SU-DHL-6 (cell line): ENCODE data around the gene RAB11FIP2.

Source experiments
- H2AFZ ChIP-seq: fragments of 200-600 bp; sonication (generic); 2 replicates; pipeline ENCODE4 v1.6.1; 2014; ENCODE audit warnings: low read depth, mild to moderate bottlenecking, moderate library complexity, mixed read lengths, antibody characterized with exemption, low read length; ENCODE audit not compliant: severe bottlenecking
- H3F3A ChIP-seq: fragments of 200-600 bp; shearing (Covaris generic); 2 replicates; pipeline ENCODE4 v1.6.0; 2016; ENCODE audit warnings: antibody characterized with exemption, mild to moderate bottlenecking; ENCODE audit not compliant: insufficient read depth
- H3K27ac ChIP-seq: fragments of 200-600 bp; sonication (generic); 2 replicates; pipeline ENCODE4 v1.5.1; 2016; ENCODE audit warnings: low read depth, mild to moderate bottlenecking, low read length, moderate library complexity, mixed read lengths
- H3K27me3 ChIP-seq: fragments of 200-600 bp; sonication (generic), shearing (Covaris generic); 2 replicates; pipeline ENCODE4 v1.6.0; 2014; ENCODE audit warnings: mild to moderate bottlenecking, low read length
- H3K36me3 ChIP-seq: fragments of 200-600 bp; sonication (generic); 2 replicates; pipeline ENCODE4 v1.6.1; 2014; ENCODE audit warnings: mild to moderate bottlenecking, low read length, mixed read lengths
- H3K4me2 ChIP-seq: fragments of 300-600, 200-600 bp; shearing (Covaris generic), sonication (generic); 2 replicates; pipeline ENCODE4 v1.6.0; 2014; ENCODE audit warnings: low read length, low read depth, mild to moderate bottlenecking; ENCODE audit not compliant: poor library complexity, severe bottlenecking
- H3K4me3 ChIP-seq: fragments of 200-600 bp; sonication (generic); 2 replicates; pipeline ENCODE4 v1.5.1; 2014; ENCODE audit warnings: antibody characterized with exemption, low read length, mild to moderate bottlenecking, mixed read lengths; ENCODE audit not compliant: insufficient read depth, poor library complexity, severe bottlenecking
- H3K79me2 ChIP-seq: fragments of 200-600 bp; sonication (generic); 2 replicates; pipeline ENCODE4 v1.6.1; 2014; ENCODE audit warnings: mild to moderate bottlenecking, low read length, moderate library complexity; ENCODE audit not compliant: insufficient read depth
- H3K9ac ChIP-seq: fragments of 200-600 bp; sonication (generic); 2 replicates; pipeline ENCODE4 v1.7.0; 2014; ENCODE audit warnings: mild to moderate bottlenecking, low read length
- H3K9me2 ChIP-seq: fragments of 200-600 bp; sonication (generic); replicated peaks from 2 replicates; pipeline ENCODE4 v1.6.1; 2014; ENCODE audit warnings: low read length; ENCODE audit not compliant: insufficient read depth
- H3K9me3 ChIP-seq: fragments of 200-600 bp; sonication (generic); 2 replicates; pipeline ENCODE4 v1.6.1; 2014; ENCODE audit warnings: low read length, mixed read lengths; ENCODE audit not compliant: insufficient read depth
- H4K20me1 ChIP-seq: fragments of 200-600 bp; sonication (generic); 2 replicates; pipeline ENCODE4 v1.6.1; 2014; ENCODE audit warnings: low read depth, mild to moderate bottlenecking, antibody characterized with exemption, low read length, moderate library complexity, mixed read lengths
- CTCF ChIP-seq: fragments of 200-600 bp; sonication (generic); IDR thresholded peaks from one replicate; pipeline ENCODE4 v1.5.1; 2017; ENCODE audit warnings: antibody characterized with exemption, mild to moderate bottlenecking, low read length, moderate library complexity; ENCODE audit not compliant: insufficient read depth, poor library complexity, severe bottlenecking
- EZH2phosphoT487 ChIP-seq: fragments of 200-600 bp; sonication (generic), shearing (Covaris generic); conservative IDR thresholded peaks from 2 replicates; pipeline ENCODE4 v1.6.1; 2018; ENCODE audit warnings: mild to moderate bottlenecking, antibody characterized with exemption, low read length, moderate library complexity, mixed read lengths

RAB11FIP2 gene

DNA sequence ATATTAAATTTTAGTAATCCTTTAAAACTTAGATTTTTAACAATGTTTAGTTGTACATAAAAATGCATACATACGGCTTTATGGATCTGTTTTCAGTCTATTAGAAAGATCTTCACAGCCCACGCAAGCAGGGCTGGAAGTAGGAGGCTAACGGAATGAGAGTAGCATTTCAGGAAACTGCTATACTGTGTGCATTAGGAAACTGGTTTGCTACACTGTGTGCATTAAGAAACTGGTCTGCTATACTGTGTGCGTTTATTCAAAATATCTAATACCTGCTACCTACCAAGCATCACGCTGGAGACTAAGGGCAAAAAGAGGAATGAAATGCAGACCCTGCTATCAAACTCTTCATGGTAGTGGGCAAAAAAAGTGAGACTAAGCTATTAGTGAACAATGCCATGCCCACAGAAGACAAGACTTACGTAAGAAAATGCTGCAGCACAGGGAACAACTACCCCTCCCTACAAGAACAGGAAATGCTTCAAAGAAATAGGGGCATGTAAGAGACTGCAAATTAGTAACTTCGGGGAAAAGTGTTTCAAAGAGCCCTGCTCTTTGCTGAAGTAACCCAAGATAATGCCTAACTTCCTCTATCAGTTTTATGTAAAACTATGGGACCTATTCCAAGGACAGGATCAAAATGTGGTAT is 11.3 kb downstream of the RAB11FIP2 start:
- no peaks in the 10 kb centered on the region for H4K20me1 ChIP-seq
- TF ChIP-seq EZH2phosphoT487 (no peak), CTCF (no peak)
- no peak overlapping the region for H2AFZ ChIP-seq
- H3K9me3 ChIP-seq = no peaks in the 10 kb centered on the region
- H3K4me2 ChIP-seq = no peak overlapping the region
- no peak overlapping the region for H3K27ac ChIP-seq
- H3K27me3 ChIP-seq = no peaks in the 10 kb centered on the region
- H3K9me2 ChIP-seq = no peaks in the 10 kb centered on the region
- H3F3A ChIP-seq = no peaks in the 10 kb centered on the region
- H3K4me3 ChIP-seq = no peak overlapping the region
- H3K79me2 ChIP-seq = no peaks in the 10 kb centered on the region
- no peak overlapping the region for H3K9ac ChIP-seq
- H3K36me3 ChIP-seq = no peaks in the 10 kb centered on the region

- H3K27ac ChIP-seq = no peak overlapping the region
- no peaks in the 10 kb centered on the region for H3K27me3 ChIP-seq
- no peaks in the 10 kb centered on the region for H3K9me2 ChIP-seq
- no peaks in the 10 kb centered on the region for H3K9me3 ChIP-seq
- no peak overlapping the region for H3K9ac ChIP-seq
- H3F3A ChIP-seq = no peaks in the 10 kb centered on the region
- no peak overlapping the region for H3K4me2 ChIP-seq
- no peak overlapping the region for H2AFZ ChIP-seq
- H3K36me3 ChIP-seq = no peaks in the 10 kb centered on the region
- no peaks in the 10 kb centered on the region for H3K79me2 ChIP-seq
- no peaks in the 10 kb centered on the region for H4K20me1 ChIP-seq
- no peak overlapping the region for H3K4me3 ChIP-seq
- TF ChIP-seq CTCF = no peak
- TF ChIP-seq EZH2phosphoT487 = no peak
Observed at GRCh38 chr10:118034791-118035261, 11.9 kb downstream of the RAB11FIP2 start.

- Histone ChIP-seq H3K9ac (no peak overlapping the region), H2AFZ (no peak overlapping the region), H3K9me3 (no peaks in the 10 kb centered on the region), H3K4me2 (no peak overlapping the region), H3K27ac (no peak overlapping the region), H3K79me2 (no peaks in the 10 kb centered on the region), H3K36me3 (no peaks in the 10 kb centered on the region), H3K4me3 (no peak overlapping the region), H3K9me2 (no peaks in the 10 kb centered on the region), H3F3A (no peaks in the 10 kb centered on the region), H3K27me3 (no peaks in the 10 kb centered on the region), H4K20me1 (no peaks in the 10 kb centered on the region)
- TF ChIP-seq EZH2phosphoT487 (no peak), CTCF (no peak)
Observed at GRCh38 chr10:118033905-118034304, 12.8 kb downstream of the RAB11FIP2 start.
